Natural killer cell (primary cell): ENCODE measurements around the gene STAT6. TPM values are rescaled to one million over a fixed set of nuclear protein-coding genes. Genes with fewer than 3 reads are reported as not detected.

Source experiments
- ATAC-seq, 3 donors: fragments of 150-1000 bp in 2 of 3; fragments of 200-7000 bp in 1 of 3; cut with Tn5 transposase; 1 replicate in 1 of 3; 2 replicates in 2 of 3; pipeline ENCODE4 v1.10.0; 2021; ENCODE audit warnings: mild to moderate bottlenecking in 2 of 3, moderate library complexity in 2 of 3
- DNase-seq, 2 donors: peaks; one replicate each; pipeline versions ENCODE4 v3.0.0 to v3.0.0-alpha.2; 2013 to 2021; ENCODE audit warnings: mixed read lengths in 1 of 2
- H3K27ac ChIP-seq: one replicate; pipeline ENCODE4 v1.5.1; 2013; ENCODE audit warnings: mild to moderate bottlenecking, low read length
- H3K27me3 ChIP-seq: one replicate; pipeline ENCODE4 v1.6.1; 2013; ENCODE audit warnings: low read length; ENCODE audit not compliant: control insufficient read depth, insufficient read depth
- H3K36me3 ChIP-seq: one replicate; pipeline ENCODE4 v1.6.1; 2013; ENCODE audit warnings: low read length; ENCODE audit not compliant: control insufficient read depth, insufficient read depth
- H3K4me1 ChIP-seq: one replicate; pipeline ENCODE4 v1.6.1; 2013; ENCODE audit warnings: low read length; ENCODE audit not compliant: control insufficient read depth, insufficient read depth
- H3K4me3 ChIP-seq: one replicate; pipeline ENCODE4 v1.5.1; 2013; ENCODE audit warnings: low read length
- H3K9me3 ChIP-seq: one replicate; pipeline ENCODE4 v1.6.1; 2013; ENCODE audit warnings: low read length; ENCODE audit not compliant: control insufficient read depth, insufficient read depth
- H3K27ac Mint-ChIP-seq, 2 donors: one replicate each; pipeline ENCODE4 v1.8.0; 2022; ENCODE audit warnings: mild to moderate bottlenecking in 2 of 2, mixed read lengths in 2 of 2, moderate library complexity in 1 of 2
- H3K27me3 Mint-ChIP-seq, 2 donors: one replicate each; pipeline ENCODE4 v1.8.0; 2022; ENCODE audit warnings: low read depth in 2 of 2, mixed read lengths in 2 of 2
- H3K36me3 Mint-ChIP-seq: one replicate; pipeline ENCODE4 v1.8.0; 2022; ENCODE audit warnings: mixed read lengths
- H3K4me1 Mint-ChIP-seq, 2 donors: one replicate each; pipeline ENCODE4 v1.8.0; 2022; ENCODE audit warnings: mixed read lengths in 2 of 2
- H3K4me3 Mint-ChIP-seq: one replicate; pipeline ENCODE4 v1.8.0; 2022; ENCODE audit warnings: mild to moderate bottlenecking, moderate library complexity, mixed read lengths
- H3K9me3 Mint-ChIP-seq, 2 donors: one replicate each; pipeline ENCODE4 v1.8.0; 2022; ENCODE audit warnings: mixed read lengths in 2 of 2
- CTCF ChIP-seq: fragments of 200-600 bp; IDR thresholded peaks from one replicate; pipeline ENCODE4 v1.8.0; 2022; ENCODE audit warnings: antibody characterized with exemption
- WGBS: methylation state at CpG from one replicate; pipeline ENCODE4 v1.1.7; 2013; ENCODE audit warnings: missing lambda C conversion rate; ENCODE audit not compliant: insufficient coverage; 5-methylcytosine and 5-hydroxymethylcytosine counted together
- intact Hi-C: fragments of 100-400 bp; cut with micrococcal nuclease; formaldehyde crosslinking; loops from one replicate; pipeline ENCODE4 v1.14.2; 2022
- total RNA-seq, 4 donors: library from RNA; stranded (reverse); fragments of 120-200 nt in 1 of 4; gene quantifications; one replicate each; pipeline versions ENCODE4 v1.2.3 to v1.2.4, GENCODE V29; 2013 to 2022

STAT6 gene
- total RNA-seq, 3 donors from 2014 or later (not counting 1 experiment from before 2014, with no cell fraction given): 277 to 340 (median 319) TPM

GRCh38 chr12:57090490-57090889 is 20.7 kb downstream of the STAT6 start:
- no peak for TF ChIP-seq CTCF
- Histone ChIP-seq H3K9me3 (no peaks in the 10 kb centered on the region), H3K4me3 (no peak overlapping the region), H3K4me1 (peaks cover 56% of the 10 kb centered on the region), H3K27ac (no peak overlapping the region), H3K27me3 (no peaks in the 10 kb centered on the region), H3K36me3 (peaks cover 11% of the 10 kb centered on the region)
- intact Hi-C loops: no loop called here
- H3K9me3 Mint-ChIP-seq: no peaks in the 10 kb centered on the region
- H3K4me1 Mint-ChIP-seq: peaks cover 28 to 45% of the 10 kb centered on the region in 2 donors
- WGBS: 91% methylated on average over 6 of the region's 6 CpGs
- H3K27ac Mint-ChIP-seq: no peak overlapping the region
- H3K27me3 Mint-ChIP-seq: no peaks in the 10 kb centered on the region
- H3K4me3 Mint-ChIP-seq: peak overlapping the region; percentile 37
- DNase-seq: no peak
- no peaks in the 10 kb centered on the region for H3K36me3 Mint-ChIP-seq
- no peak for ATAC-seq

GRCh38 chr12:57089271-57090245 is 21.6 kb downstream of the STAT6 start:
- peak in 1 of 2 donors; percentile 61 for DNase-seq
- intact Hi-C loops: no loop called here
- no peak for ATAC-seq
- WGBS: 2% methylated on average over 42 of the region's 45 CpGs
- peaks cover 28 to 45% of the 10 kb centered on the region in 2 donors for H3K4me1 Mint-ChIP-seq
- H3K9me3 Mint-ChIP-seq: no peaks in the 10 kb centered on the region
- Histone ChIP-seq H3K4me3 (peak overlapping the region; percentile 56), H3K4me1 (peaks cover 55% of the 10 kb centered on the region), H3K27ac (no peak overlapping the region), H3K36me3 (peaks cover 1% of the 10 kb centered on the region), H3K27me3 (no peaks in the 10 kb centered on the region), H3K9me3 (no peaks in the 10 kb centered on the region)
- H3K4me3 Mint-ChIP-seq: peak overlapping the region; percentile 87
- peak overlapping the region; percentile 21 to 95 for H3K27ac Mint-ChIP-seq
- no peaks in the 10 kb centered on the region for H3K36me3 Mint-ChIP-seq
- H3K27me3 Mint-ChIP-seq: no peaks in the 10 kb centered on the region
- no peak for TF ChIP-seq CTCF

- Histone ChIP-seq H3K9me3 (no peaks in the 10 kb centered on the region), H3K27ac (peak within 1 kb of the TSS; percentile 100), H3K27me3 (no peaks in the 10 kb centered on the region), H3K4me3 (peak within 1 kb of the TSS; percentile 71), H3K4me1 (peaks cover 45% of the 10 kb centered on the region), H3K36me3 (peaks cover 1% of the 10 kb centered on the region)
- H3K4me3 Mint-ChIP-seq: peak within 1 kb of the TSS; percentile 90
- H3K27ac Mint-ChIP-seq: peak within 1 kb of the TSS; percentile 92 to 95
- ATAC-seq (peak; percentile 73 to 90 (median 81)), DNase-seq (peak; percentile 84 to 97)
- no peaks in the 10 kb centered on the region for H3K36me3 Mint-ChIP-seq
- 0% methylated on average over 73 of the region's 91 CpGs for whole genome bisulfite sequencing
- peaks cover 25 to 42% of the 10 kb centered on the region in 2 donors for H3K4me1 Mint-ChIP-seq
- H3K27me3 Mint-ChIP-seq: no peaks in the 10 kb centered on the region
- no peak for TF ChIP-seq CTCF
- intact Hi-C loops: loop anchor here (1.0 kb wide), 1 partner anchor 9 kb away; no protein-coding TSS in a partner anchor
- H3K9me3 Mint-ChIP-seq: no peaks in the 10 kb centered on the region
These were observed 22.6 kb downstream of the STAT6 start, which contains the start of gene NAB2 for GRCh38 chr12:57088354-57089270. Gene NAB2, plus strand, starts transcription at chr12:57089114. Its CDS starts 158 bp downstream, at chr12:57089272.
